Common myeloid progenitor, CD34-positive (primary cell): ENCODE data around the gene ACIN1.

ENCODE experiments used
- CTCF ChIA-PET: fragments of 350-600 bp; sonication (Branson Sonifier 250); formaldehyde crosslinking; loops from one replicate; lab custom pipeline; 2021; ENCODE audit warnings: antibody characterized with exemption; lab: Charles Lee
- POLR2A ChIA-PET: fragments of 350-600 bp; sonication (Branson Sonifier 250); formaldehyde crosslinking; loops from one replicate; lab custom pipeline; 2021; ENCODE audit warnings: antibody characterized with exemption; lab: Charles Lee
- DNase-seq, 3 donors: peaks; one replicate each; pipeline versions ENCODE4 v3.0.0 to v3.0.0-alpha.2; 2013
- H3K27ac ChIP-seq, 2 experiments: 1 replicate in 1 of 2; 2 replicates in 1 of 2; pipeline ENCODE4 v1.7.0; 2013; ENCODE audit warnings: inconsistent platforms in 2 of 2, low read length in 2 of 2, mild to moderate bottlenecking in 2 of 2, low read depth in 1 of 2, moderate library complexity in 1 of 2; ENCODE audit not compliant: severe bottlenecking in 2 of 2, insufficient read depth in 1 of 2, poor library complexity in 1 of 2
- H3K27me3 ChIP-seq, 5 experiments: replicated peaks in 2 of 5; 1 replicate in 3 of 5; 2 replicates in 2 of 5; pipeline versions ENCODE4 v1.6.1 to v1.7.0; 2013; ENCODE audit warnings: low read length in 4 of 5, mild to moderate bottlenecking in 2 of 5, moderate library complexity in 2 of 5, inconsistent platforms in 1 of 5; ENCODE audit not compliant: insufficient read depth in 5 of 5, control insufficient read depth in 4 of 5
- H3K36me3 ChIP-seq, 4 experiments: 1 replicate in 2 of 4; 2 replicates in 2 of 4; pipeline versions ENCODE4 v1.6.1 to v1.7.0; 2013; ENCODE audit warnings: low read length in 3 of 4, control low read depth in 1 of 4, mild to moderate bottlenecking in 1 of 4; ENCODE audit not compliant: control insufficient read depth in 4 of 4, insufficient read depth in 4 of 4
- H3K4me1 ChIP-seq, 4 experiments: 1 replicate in 3 of 4; 2 replicates in 1 of 4; pipeline versions ENCODE4 v1.6.1 to v1.7.1; 2013; ENCODE audit warnings: low read length in 3 of 4, mild to moderate bottlenecking in 3 of 4, control low read depth in 1 of 4, inconsistent platforms in 1 of 4, moderate library complexity in 1 of 4; ENCODE audit not compliant: control insufficient read depth in 4 of 4, insufficient read depth in 4 of 4; ENCODE audit errors: control extremely low read depth in 1 of 4
- H3K4me3 ChIP-seq, 7 experiments: 1 replicate in 4 of 7; 2 replicates in 3 of 7; pipeline versions ENCODE4 v1.5.1 to v1.7.0; 2013; ENCODE audit warnings: mild to moderate bottlenecking in 7 of 7, low read length in 6 of 7, moderate library complexity in 6 of 7, inconsistent platforms in 2 of 7, low read depth in 2 of 7, control low read depth in 1 of 7; ENCODE audit not compliant: insufficient read depth in 4 of 7, control insufficient read depth in 1 of 7; ENCODE audit errors: extremely low read depth in 1 of 7
- H3K9me3 ChIP-seq, 5 experiments: 1 replicate in 4 of 5; 2 replicates in 1 of 5; pipeline versions ENCODE4 v1.6.1 to v1.7.1; 2013; ENCODE audit warnings: low read length in 4 of 5, mild to moderate bottlenecking in 2 of 5, inconsistent platforms in 1 of 5, low read depth in 1 of 5, moderate library complexity in 1 of 5; ENCODE audit not compliant: control insufficient read depth in 4 of 5, insufficient read depth in 2 of 5; ENCODE audit errors: control extremely low read depth in 1 of 5
- WGBS: methylation state at CpG from one replicate; pipeline ENCODE4 v1.1.5; 2013; ENCODE audit not compliant: insufficient coverage; 5-methylcytosine and 5-hydroxymethylcytosine counted together

ACIN1 gene

GRCh38 chr14:23106747-23107045 is 11.8 kb upstream of the ACIN1 start:
- CTCF ChIA-PET, result interaction anchor here (0.9 to 1.9 kb wide), 6 partner anchors 12 to 38 kb away, joined by 3 to 12 read pairs (median 4); partner anchors contain the start of genes ACIN1 and C14orf119
- no peak for DNase-seq
- H3K4me3 ChIP-seq, result no peak overlapping the region

GRCh38 chr14:23105348-23105824 is 10.4 kb upstream of the ACIN1 start:
- no peak for DNase-seq
- CTCF ChIA-PET, result interaction anchor here (0.7 to 1.9 kb wide), 4 partner anchors 16 to 121 kb away, joined by 3 to 12 read pairs (median 6); no protein-coding TSS in a partner anchor
- POLR2A ChIA-PET, result no interaction called here
- Histone ChIP-seq H3K27me3 (peaks cover 0 to 3% (median 0%) of the 10 kb centered on the region in 5 experiments), H3K4me1 (no peaks in the 10 kb centered on the region), H3K27ac (no peak overlapping the region), H3K9me3 (no peaks in the 10 kb centered on the region), H3K36me3 (no peaks in the 10 kb centered on the region), H3K4me3 (no peak overlapping the region)
- WGBS, result 100% methylated on average over 1 of the region's 4 CpGs

More at GRCh38 chr14:23106747-23107045, 11.8 kb upstream of the ACIN1 start:
- H3K27me3 ChIP-seq, result peaks cover 0 to 4% (median 0%) of the 10 kb centered on the region in 5 experiments
- no peak overlapping the region for H3K27ac ChIP-seq
- no peaks in the 10 kb centered on the region for H3K9me3 ChIP-seq
- POLR2A ChIA-PET, result no interaction called here
- H3K36me3 ChIP-seq, result no peaks in the 10 kb centered on the region
- H3K4me1 ChIP-seq, result peaks cover 0 to 5% (median 2%) of the 10 kb centered on the region in 4 experiments

GRCh38 chr14:23104591-23105347 is 9.8 kb upstream of the ACIN1 start, which contains the start of gene CIROP:
Gene CIROP, minus strand, starts transcription at chr14:23104989. Its CDS starts 69 bp downstream, at chr14:23104920.
- Histone ChIP-seq H3K27me3 (peaks cover 0 to 3% (median 0%) of the 10 kb centered on the region in 5 experiments), H3K4me3 (no peak within 1 kb of the TSS), H3K27ac (no peak within 1 kb of the TSS), H3K9me3 (no peaks in the 10 kb centered on the region), H3K36me3 (no peaks in the 10 kb centered on the region), H3K4me1 (no peaks in the 10 kb centered on the region)
- CTCF ChIA-PET, result interaction anchor here (0.9 to 2.2 kb wide), 7 partner anchors 9 to 47 kb away, joined by 3 to 8 read pairs (median 4); partner anchors contain the start of gene CDH24
- DNase-seq, result no peak
- WGBS, result 96% methylated on average over 7 of the region's 11 CpGs
- POLR2A ChIA-PET, result no interaction called here

GRCh38 chr14:23104070-23104590 is 9.2 kb upstream of the ACIN1 start:
- no peak overlapping the region for H3K4me3 ChIP-seq
- ChIA-PET POLR2A (no interaction called here), CTCF (interaction anchor here (0.9 to 2.2 kb wide), 6 partner anchors 10 to 46 kb away, joined by 3 to 8 read pairs (median 4); partner anchors contain the start of gene CDH24)
- H3K27ac ChIP-seq, result no peak overlapping the region
- H3K4me1 ChIP-seq, result no peaks in the 10 kb centered on the region
- no peaks in the 10 kb centered on the region for H3K9me3 ChIP-seq
- DNase-seq, result no peak
- peaks cover 0 to 3% (median under 1%) of the 10 kb centered on the region in 4 experiments for H3K36me3 ChIP-seq
- H3K27me3 ChIP-seq, result peaks cover 0 to 3% (median 0%) of the 10 kb centered on the region in 5 experiments
- WGBS, result 91% methylated on average over 6 of the region's 6 CpGs

GRCh38 chr14:23103581-23103980 is 8.6 kb upstream of the ACIN1 start:
- ChIA-PET CTCF (interaction anchor here (0.9 to 2.2 kb wide), 6 partner anchors 10 to 46 kb away, joined by 3 to 8 read pairs (median 4); partner anchors contain the start of gene CDH24), POLR2A (no interaction called here)
- Histone ChIP-seq H3K4me3 (no peak overlapping the region), H3K36me3 (peaks cover under 1 to 8% (median 4%) of the 10 kb centered on the region in 4 experiments), H3K27me3 (peaks cover 0 to 3% (median 0%) of the 10 kb centered on the region in 5 experiments), H3K4me1 (no peaks in the 10 kb centered on the region), H3K9me3 (no peaks in the 10 kb centered on the region), H3K27ac (no peak overlapping the region)
- no peak for DNase-seq
- WGBS, result no CpG with 5 or more reads among the region's 4 CpGs

GRCh38 chr14:23102801-23103200 is 7.9 kb upstream of the ACIN1 start:
- WGBS, result 100% methylated on average over 1 of the region's 2 CpGs
- Histone ChIP-seq H3K4me3 (no peak overlapping the region), H3K4me1 (no peaks in the 10 kb centered on the region), H3K9me3 (no peaks in the 10 kb centered on the region), H3K36me3 (peaks cover 3 to 16% (median 8%) of the 10 kb centered on the region in 4 experiments), H3K27ac (no peak overlapping the region), H3K27me3 (peaks cover 0 to 3% (median 0%) of the 10 kb centered on the region in 5 experiments)
- ChIA-PET POLR2A (no interaction called here), CTCF (interaction anchor here (1.3 to 3.8 kb wide), 6 partner anchors 10 to 32 kb away, joined by 3 to 22 read pairs (median 6); no protein-coding TSS in a partner anchor)
- no peak for DNase-seq
